ENCODE measurements around the gene HSD17B8.

The HSD17B8 gene

GRCh38 chr6:33205191-33206026, 954 bp downstream of the HSD17B8 start:
- Mint-ChIP-seq H3K27ac (peak overlapping the region; percentile 97), H3K36me3 (peaks cover 8% of the 10 kb centered on the region), H3K4me3 (peak overlapping the region; percentile 99), H3K9me3 (ENCODE audit: low read depth) (no peaks in the 10 kb centered on the region), H3K4me1 (ENCODE audit: low read depth) (peaks cover 62% of the 10 kb centered on the region), H3K27me3 (no peaks in the 10 kb centered on the region)

GRCh38 chr6:33206027-33206863, 1.8 kb downstream of the HSD17B8 start:
- Mint-ChIP-seq H3K4me1 (ENCODE audit: low read depth) (peaks cover 58% of the 10 kb centered on the region), H3K27ac (peak overlapping the region; percentile 97), H3K36me3 (peaks cover 5% of the 10 kb centered on the region), H3K9me3 (ENCODE audit: low read depth) (no peaks in the 10 kb centered on the region), H3K4me3 (peak overlapping the region; percentile 99), H3K27me3 (no peaks in the 10 kb centered on the region)

GRCh38 chr6:33206864-33207551, 2.6 kb downstream of the HSD17B8 start:
- H3K9me3 Mint-ChIP-seq (ENCODE audit: low read depth), result no peaks in the 10 kb centered on the region
- H3K27ac Mint-ChIP-seq, result no peak overlapping the region
- H3K4me3 Mint-ChIP-seq, result peak overlapping the region; percentile 93
- no peaks in the 10 kb centered on the region for H3K27me3 Mint-ChIP-seq
- peaks cover 51% of the 10 kb centered on the region for H3K4me1 Mint-ChIP-seq (ENCODE audit: low read depth)
- peaks cover 5% of the 10 kb centered on the region for H3K36me3 Mint-ChIP-seq

- H3K4me3 Mint-ChIP-seq, result peak overlapping the region; percentile 93
- peak overlapping the region; percentile 84 for H3K27ac Mint-ChIP-seq
- H3K4me1 Mint-ChIP-seq (ENCODE audit: low read depth), result peaks cover 48% of the 10 kb centered on the region
- H3K27me3 Mint-ChIP-seq, result no peaks in the 10 kb centered on the region
- peaks cover 5% of the 10 kb centered on the region for H3K36me3 Mint-ChIP-seq
- H3K9me3 Mint-ChIP-seq (ENCODE audit: low read depth), result no peaks in the 10 kb centered on the region
These were observed 3.2 kb downstream of the HSD17B8 start for GRCh38 chr6:33207552-33208090.

GRCh38 chr6:33208091-33208967, 3.9 kb downstream of the HSD17B8 start, which contains the start of gene RING1:
RING1 (plus strand) TSS chr6:33208500; CDS start chr6:33208823, 323 bp downstream.
- H3K4me1 Mint-ChIP-seq (ENCODE audit: low read depth), result peaks cover 48% of the 10 kb centered on the region
- H3K36me3 Mint-ChIP-seq, result peaks cover 2% of the 10 kb centered on the region
- peak within 1 kb of the TSS; percentile 93 for H3K4me3 Mint-ChIP-seq
- no peaks in the 10 kb centered on the region for H3K27me3 Mint-ChIP-seq
- peak within 1 kb of the TSS; percentile 91 for H3K27ac Mint-ChIP-seq
- no peaks in the 10 kb centered on the region for H3K9me3 Mint-ChIP-seq (ENCODE audit: low read depth)

- H3K27ac Mint-ChIP-seq, result no peak overlapping the region
- no peaks in the 10 kb centered on the region for H3K27me3 Mint-ChIP-seq
- peak overlapping the region; percentile 93 for H3K4me3 Mint-ChIP-seq
- no peaks in the 10 kb centered on the region for H3K9me3 Mint-ChIP-seq (ENCODE audit: low read depth)
- no peaks in the 10 kb centered on the region for H3K36me3 Mint-ChIP-seq
- H3K4me1 Mint-ChIP-seq (ENCODE audit: low read depth), result peaks cover 51% of the 10 kb centered on the region
These were observed 5.4 kb downstream of the HSD17B8 start for GRCh38 chr6:33209856-33210255.

- H3K4me3 Mint-ChIP-seq, result no peak overlapping the region
- H3K27ac Mint-ChIP-seq, result no peak overlapping the region
- no peaks in the 10 kb centered on the region for H3K27me3 Mint-ChIP-seq
- no peaks in the 10 kb centered on the region for H3K36me3 Mint-ChIP-seq
- no peaks in the 10 kb centered on the region for H3K9me3 Mint-ChIP-seq (ENCODE audit: low read depth)
- peaks cover 47% of the 10 kb centered on the region for H3K4me1 Mint-ChIP-seq (ENCODE audit: low read depth)
These were observed 6.7 kb downstream of the HSD17B8 start for GRCh38 chr6:33211136-33211535.

- Mint-ChIP-seq H3K27ac (no peak overlapping the region), H3K9me3 (ENCODE audit: low read depth) (no peaks in the 10 kb centered on the region), H3K4me1 (ENCODE audit: low read depth) (peaks cover 47% of the 10 kb centered on the region), H3K36me3 (no peaks in the 10 kb centered on the region), H3K4me3 (peak overlapping the region; percentile 41), H3K27me3 (no peaks in the 10 kb centered on the region)
These were observed 7.4 kb downstream of the HSD17B8 start for GRCh38 chr6:33211666-33212422.

GRCh38 chr6:33212857-33213165, 8.4 kb downstream of the HSD17B8 start:
- H3K4me3 Mint-ChIP-seq, result peak overlapping the region; percentile 87
- H3K27me3 Mint-ChIP-seq, result no peaks in the 10 kb centered on the region
- H3K4me1 Mint-ChIP-seq (ENCODE audit: low read depth), result peaks cover 49% of the 10 kb centered on the region
- H3K27ac Mint-ChIP-seq, result peak overlapping the region; percentile 41
- no peaks in the 10 kb centered on the region for H3K9me3 Mint-ChIP-seq (ENCODE audit: low read depth)
- no peaks in the 10 kb centered on the region for H3K36me3 Mint-ChIP-seq

- Mint-ChIP-seq H3K4me1 (ENCODE audit: low read depth) (peaks cover 49% of the 10 kb centered on the region), H3K9me3 (ENCODE audit: low read depth) (no peaks in the 10 kb centered on the region), H3K27me3 (no peaks in the 10 kb centered on the region), H3K4me3 (peak overlapping the region; percentile 87), H3K27ac (peak overlapping the region; percentile 41), H3K36me3 (no peaks in the 10 kb centered on the region)
These were observed 8.9 kb downstream of the HSD17B8 start for GRCh38 chr6:33213166-33213988.

- Mint-ChIP-seq H3K27me3 (no peaks in the 10 kb centered on the region), H3K27ac (no peak overlapping the region), H3K4me1 (ENCODE audit: low read depth) (peaks cover 46% of the 10 kb centered on the region), H3K36me3 (no peaks in the 10 kb centered on the region), H3K9me3 (ENCODE audit: low read depth) (no peaks in the 10 kb centered on the region), H3K4me3 (peak overlapping the region; percentile 87)
These were observed 9.5 kb downstream of the HSD17B8 start for GRCh38 chr6:33213989-33214335.

GRCh38 chr6:33215271-33216116, 11.0 kb downstream of the HSD17B8 start:
- H3K36me3 Mint-ChIP-seq, result no peaks in the 10 kb centered on the region
- H3K4me3 Mint-ChIP-seq, result peak overlapping the region; percentile 52
- peak overlapping the region; percentile 16 for H3K27ac Mint-ChIP-seq
- peaks cover 3% of the 10 kb centered on the region for H3K27me3 Mint-ChIP-seq
- H3K4me1 Mint-ChIP-seq (ENCODE audit: low read depth), result peaks cover 36% of the 10 kb centered on the region
- H3K9me3 Mint-ChIP-seq (ENCODE audit: low read depth), result no peaks in the 10 kb centered on the region

Measured in activated naive CD8-positive, alpha-beta T cell (primary cell).